ENCODE data around the gene SLC44A4. TPM values are rescaled to one million over a fixed set of nuclear protein-coding genes. Genes with fewer than 3 reads are reported as not detected.

SLC44A4 gene
- total RNA-seq, 1 donor from 2014 or later = 0.51 TPM

Other genes with a start within 250 kb of the SLC44A4 start
- 229 TPM for gene BAG6, start 226.3 kb downstream of the SLC44A4 start, total RNA-seq
- gene APOM, start 223.1 kb downstream of the SLC44A4 start, total RNA-seq = 3.3 TPM
- gene C6orf47, start 218.2 kb downstream of the SLC44A4 start, total RNA-seq = 21.6 TPM
- 10.5 TPM for gene GPANK1, start 214.0 kb downstream of the SLC44A4 start, total RNA-seq
- 125 TPM for gene CSNK2B, start 212.9 kb downstream of the SLC44A4 start, total RNA-seq
- 15.5 TPM for gene LY6G5B, start 209.0 kb downstream of the SLC44A4 start, total RNA-seq
- 1.9 TPM for gene LY6G5C, start 197.9 kb downstream of the SLC44A4 start, total RNA-seq
- gene ABHD16A, start 175.7 kb downstream of the SLC44A4 start, total RNA-seq = 38.8 TPM
- gene LY6G6F, start 172.1 kb downstream of the SLC44A4 start, total RNA-seq = not detected
- gene LY6G6D, start 163.6 kb downstream of the SLC44A4 start, total RNA-seq = not detected
- not detected for gene LY6G6C, start 157.3 kb downstream of the SLC44A4 start, total RNA-seq
- not detected for gene MPIG6B, start 155.6 kb downstream of the SLC44A4 start, total RNA-seq
- gene DDAH2, start 149.7 kb downstream of the SLC44A4 start, total RNA-seq = 123 TPM
- gene CLIC1, start 142.5 kb downstream of the SLC44A4 start, total RNA-seq = 408 TPM
- 14.8 TPM for gene MSH5, start 139.0 kb downstream of the SLC44A4 start, total RNA-seq
- gene SAPCD1, start 116.3 kb downstream of the SLC44A4 start, total RNA-seq = 2.0 TPM
- gene VWA7, start 101.7 kb downstream of the SLC44A4 start, total RNA-seq = 0.77 TPM
- gene VARS1, start 83.2 kb downstream of the SLC44A4 start, total RNA-seq = 62.6 TPM
- gene LSM2, start 72.0 kb downstream of the SLC44A4 start, total RNA-seq = 25.7 TPM
- 0.84 TPM for gene HSPA1L, start 63.7 kb downstream of the SLC44A4 start, total RNA-seq
- gene HSPA1A, start 63.5 kb downstream of the SLC44A4 start, total RNA-seq = 139 TPM
- 111 TPM for gene HSPA1B, start 51.3 kb downstream of the SLC44A4 start, total RNA-seq
- gene NEU1, start 16.2 kb downstream of the SLC44A4 start, total RNA-seq = 40.7 TPM
- 28.4 TPM for gene EHMT2, start 18.7 kb upstream of the SLC44A4 start, total RNA-seq
- gene ZBTB12, start 23.1 kb upstream of the SLC44A4 start, total RNA-seq = 2.9 TPM
- 60.8 TPM for gene C2, start 48.7 kb upstream of the SLC44A4 start, total RNA-seq
- 38.0 TPM for gene CFB, start 67.1 kb upstream of the SLC44A4 start, total RNA-seq
- 59.2 TPM for gene NELFE, start 80.0 kb upstream of the SLC44A4 start, total RNA-seq
- gene SKIC2, start 80.2 kb upstream of the SLC44A4 start, total RNA-seq = 52.5 TPM
- gene DXO, start 93.1 kb upstream of the SLC44A4 start, total RNA-seq = 17.1 TPM
- 36.2 TPM for gene C4A, start 103.1 kb upstream of the SLC44A4 start, total RNA-seq
- 32.7 TPM for gene C4B, start 135.8 kb upstream of the SLC44A4 start, total RNA-seq
- 0.45 TPM for gene CYP21A2, start 159.4 kb upstream of the SLC44A4 start, total RNA-seq
- 187 TPM for gene TNXB, start 230.3 kb upstream of the SLC44A4 start, total RNA-seq
- 46.6 TPM for gene ATF6B, start 249.2 kb upstream of the SLC44A4 start, total RNA-seq

All from mesenteric fat pad (tissue), 1 donor.